ENCODE data around the gene ASB6.
"Not testable (repeated sequence)": the region's sequence is repeated elsewhere in the genome, so short reads cannot be mapped to it uniquely, and the experiment has no call there.

ASB6 gene

GRCh38 chr9:129595903-129596540 is 45.9 kb downstream of the ASB6 start:
- Histone ChIP-seq H3K36me3 (ENCODE audit: control insufficient read depth, insufficient read depth, low read length) (no peaks in the 10 kb centered on the region), H3K4me3 (ENCODE audit: low read depth, low read length) (no peak overlapping the region), H2AFZ (no peak overlapping the region), H3K79me2 (no peaks in the 10 kb centered on the region), H3K27ac (no peak overlapping the region), H3K4me2 (ENCODE audit: low read length) (no peak overlapping the region), H3K4me1 (no peaks in the 10 kb centered on the region), H3K27me3 (ENCODE audit: control insufficient read depth, insufficient read depth, low read length) (no peaks in the 10 kb centered on the region), H3K9me3 (ENCODE audit: control insufficient read depth, low read length) (no peaks in the 10 kb centered on the region), H3K9ac (no peak overlapping the region)
- TF ChIP-seq CTCF (IDR thresholded peaks at IDR 0.05): no peak

GRCh38 chr9:129595311-129595741 is 46.6 kb downstream of the ASB6 start:
- no peak overlapping the region for H3K4me3 ChIP-seq (ENCODE audit: low read depth, low read length)
- TF ChIP-seq CTCF (IDR thresholded peaks at IDR 0.05): no peak
- H3K9ac ChIP-seq: no peak overlapping the region
- H3K79me2 ChIP-seq: no peaks in the 10 kb centered on the region
- no peaks in the 10 kb centered on the region for H3K36me3 ChIP-seq (ENCODE audit: control insufficient read depth, insufficient read depth, low read length)
- H3K9me3 ChIP-seq (ENCODE audit: control insufficient read depth, low read length): no peaks in the 10 kb centered on the region
- no peak overlapping the region for H3K4me2 ChIP-seq (ENCODE audit: low read length)
- H3K4me1 ChIP-seq: no peaks in the 10 kb centered on the region
- no peak overlapping the region for H2AFZ ChIP-seq
- no peaks in the 10 kb centered on the region for H3K27me3 ChIP-seq (ENCODE audit: control insufficient read depth, insufficient read depth, low read length)
- no peak overlapping the region for H3K27ac ChIP-seq

- Histone ChIP-seq H2AFZ (no peak overlapping the region), H3K9me3 (ENCODE audit: control insufficient read depth, low read length) (no peaks in the 10 kb centered on the region), H3K4me3 (ENCODE audit: low read depth, low read length) (no peak overlapping the region), H3K79me2 (no peaks in the 10 kb centered on the region), H3K27me3 (ENCODE audit: control insufficient read depth, insufficient read depth, low read length) (no peaks in the 10 kb centered on the region), H3K36me3 (ENCODE audit: control insufficient read depth, insufficient read depth, low read length) (no peaks in the 10 kb centered on the region), H3K4me2 (ENCODE audit: low read length) (no peak overlapping the region), H3K9ac (no peak overlapping the region), H3K27ac (no peak overlapping the region), H3K4me1 (no peaks in the 10 kb centered on the region)
- no peak for TF ChIP-seq CTCF (IDR thresholded peaks at IDR 0.05)
Observed at GRCh38 chr9:129594632-129595031, 47.3 kb downstream of the ASB6 start.

- not testable (repeated sequence) for H3K9me3 ChIP-seq (ENCODE audit: control insufficient read depth, low read length); H3K4me1 ChIP-seq; H3K4me3 ChIP-seq (ENCODE audit: low read depth, low read length); H2AFZ ChIP-seq; H3K27me3 ChIP-seq (ENCODE audit: control insufficient read depth, insufficient read depth, low read length); H3K36me3 ChIP-seq (ENCODE audit: control insufficient read depth, insufficient read depth, low read length); H3K79me2 ChIP-seq; H3K9ac ChIP-seq; H3K27ac ChIP-seq; H3K4me2 ChIP-seq (ENCODE audit: low read length)
Observed at GRCh38 chr9:129592790-129593189, 49.2 kb downstream of the ASB6 start.

DNA sequence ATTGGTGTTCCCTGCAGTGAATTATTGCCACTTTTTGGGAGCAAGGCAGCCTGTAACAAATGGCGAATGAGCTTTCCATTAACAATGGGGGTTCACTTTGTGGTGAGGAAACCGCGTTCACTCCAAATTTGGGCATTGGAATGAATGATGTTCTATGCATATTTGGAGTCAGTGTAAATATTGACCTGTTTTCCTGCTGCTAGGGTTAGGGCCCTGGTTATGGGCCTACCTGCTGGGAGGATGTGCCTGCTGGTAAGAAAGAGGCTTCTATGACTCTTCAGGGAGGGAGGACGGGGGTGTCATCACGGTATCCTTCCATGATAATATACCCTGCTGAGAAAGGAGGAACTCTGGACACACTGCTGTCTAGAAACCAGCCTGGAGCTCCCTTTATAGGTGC is 50.0 kb downstream of the ASB6 start:
- Histone ChIP-seq H3K9ac (no peak overlapping the region), H3K27me3 (ENCODE audit: control insufficient read depth, insufficient read depth, low read length) (no peaks in the 10 kb centered on the region), H3K4me3 (ENCODE audit: low read depth, low read length) (no peak overlapping the region), H3K36me3 (ENCODE audit: control insufficient read depth, insufficient read depth, low read length) (no peaks in the 10 kb centered on the region), H3K79me2 (no peaks in the 10 kb centered on the region), H3K9me3 (ENCODE audit: control insufficient read depth, low read length) (no peaks in the 10 kb centered on the region), H3K4me2 (ENCODE audit: low read length) (no peak overlapping the region), H2AFZ (no peak overlapping the region), H3K27ac (no peak overlapping the region), H3K4me1 (no peaks in the 10 kb centered on the region)
- TF ChIP-seq CTCF (IDR thresholded peaks at IDR 0.05): no peak

All from parathyroid adenoma (tissue), 2 donors.